ENCODE measurements around the gene SYTL4.

Gene SYTL4

DNA sequence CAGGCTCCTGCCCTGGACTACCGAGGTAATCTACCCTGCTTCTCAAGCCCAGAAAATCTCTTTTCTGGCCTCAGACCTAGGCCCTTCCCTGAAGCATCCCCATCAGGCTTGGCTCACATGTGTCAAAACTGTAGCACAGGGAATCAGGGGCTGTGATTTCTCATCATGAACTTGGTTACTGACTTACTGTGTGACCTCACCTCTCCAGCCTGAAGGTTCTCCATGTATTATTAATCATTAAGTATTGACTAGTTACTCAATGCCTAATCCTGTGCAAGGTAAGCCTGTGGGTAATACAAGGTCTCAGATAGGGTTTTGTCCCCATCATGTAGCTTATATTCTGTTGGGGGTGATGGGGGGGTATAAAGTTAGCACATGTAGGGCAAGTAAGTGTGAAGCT, 81.1 kb downstream of the SYTL4 start:
- Histone ChIP-seq H2BK12ac (ENCODE audit: low read length) (no peak overlapping the region), H4K8ac (ENCODE audit: low read depth, low read length) (no peak overlapping the region), H4K12ac (ENCODE audit: low read depth, low read length) (no peak overlapping the region), H3K4me3 (ENCODE audit: low read depth, low read length) (no peak overlapping the region), H3K23ac (ENCODE audit: low read length) (no peak overlapping the region), H2BK5ac (ENCODE audit: low read depth, low read length, poor library complexity) (no peak overlapping the region), H3K14ac (ENCODE audit: low read length) (no peak overlapping the region), H2AFZ (ENCODE audit: insufficient read depth, low read length, poor library complexity) (no peak overlapping the region), H3K27ac (ENCODE audit: low read depth, low read length) (no peak overlapping the region), H3K4me1 (ENCODE audit: control insufficient read depth in 1 of 2, insufficient read depth in 2 of 2, low read length in 2 of 2) (peaks cover 3 to 7% of the 10 kb centered on the region in 2 experiments), H3K4me2 (ENCODE audit: low read length) (no peak overlapping the region), H2AK5ac (ENCODE audit: low read length) (no peak overlapping the region), H3K27me3 (ENCODE audit: insufficient read depth, low read length) (no peaks in the 10 kb centered on the region), H3K4ac (ENCODE audit: low read depth, low read length) (no peak overlapping the region), H2BK120ac (ENCODE audit: insufficient read depth, low read length, poor library complexity) (no peak overlapping the region), H3K79me2 (ENCODE audit: control insufficient read depth, insufficient read depth, low read length, poor library complexity) (no peaks in the 10 kb centered on the region), H3K18ac (ENCODE audit: low read length) (no peak overlapping the region), H3K9me3 (ENCODE audit: insufficient read depth, low read depth, low read length) (no peaks in the 10 kb centered on the region), H3K9ac (ENCODE audit: low read length) (no peak overlapping the region), H3K79me1 (ENCODE audit: low read length) (no peaks in the 10 kb centered on the region), H3K36me3 (ENCODE audit: control insufficient read depth in 1 of 2, insufficient read depth in 2 of 2, low read length in 2 of 2) (no peaks in the 10 kb centered on the region), H4K91ac (ENCODE audit: low read depth, low read length) (no peak overlapping the region)
- WGBS (ENCODE audit: extremely low coverage, insufficient coverage, insufficient read length), result no CpG with 5 or more reads among the region's 1 CpG
- DNase-seq, result no peak

DNA sequence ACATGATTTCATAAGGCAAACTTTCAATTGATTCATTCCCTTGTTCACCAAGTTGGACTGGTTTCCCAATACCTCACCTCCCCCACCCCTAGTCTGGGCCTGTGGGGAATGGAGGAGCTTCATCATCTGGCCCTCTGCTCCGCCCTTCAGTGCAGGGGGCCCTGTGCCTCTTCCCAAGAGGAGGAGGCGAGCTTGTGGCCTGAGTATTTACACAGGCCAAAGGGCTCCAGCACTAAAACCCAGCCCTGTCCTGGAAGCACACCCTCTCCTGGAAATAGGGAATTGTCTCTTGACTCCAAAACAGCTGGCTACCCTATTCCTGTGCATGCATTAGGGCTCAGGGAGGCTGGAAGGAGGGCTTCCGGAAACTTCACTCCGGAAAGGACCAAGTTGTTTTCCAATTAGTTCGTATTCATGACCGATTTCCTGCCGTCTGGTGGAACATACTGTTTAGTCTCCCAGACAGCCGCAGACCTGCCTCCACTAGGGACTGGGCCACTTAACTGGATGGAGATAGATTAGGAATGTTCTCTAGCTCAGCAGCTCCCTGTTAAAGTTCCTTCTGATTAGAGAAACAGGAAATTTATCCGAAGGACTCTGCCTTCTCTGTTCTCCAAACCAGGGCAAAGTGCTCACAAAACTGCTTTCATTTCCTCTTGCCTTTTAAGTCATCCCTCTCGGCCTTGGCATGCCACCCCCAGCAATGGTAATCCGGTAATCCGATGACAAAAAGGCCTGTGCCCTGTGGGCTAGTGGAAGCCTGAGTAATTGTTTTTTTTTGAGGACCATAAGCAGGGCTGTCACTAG, 82.2 kb downstream of the SYTL4 start:
- H3K79me1 ChIP-seq (ENCODE audit: low read length), result no peaks in the 10 kb centered on the region
- no peak overlapping the region for H2BK5ac ChIP-seq (ENCODE audit: low read depth, low read length, poor library complexity)
- H3K79me2 ChIP-seq (ENCODE audit: control insufficient read depth, insufficient read depth, low read length, poor library complexity), result no peaks in the 10 kb centered on the region
- H3K36me3 ChIP-seq (ENCODE audit: control insufficient read depth in 1 of 2, insufficient read depth in 2 of 2, low read length in 2 of 2), result no peaks in the 10 kb centered on the region
- peak in 1 of 2 donors; percentile 48 for DNase-seq
- H3K4me3 ChIP-seq (ENCODE audit: low read depth, low read length), result no peak overlapping the region
- no peak overlapping the region for H3K4me2 ChIP-seq (ENCODE audit: low read length)
- WGBS (ENCODE audit: extremely low coverage, insufficient coverage, insufficient read length), result no CpG with 5 or more reads among the region's 12 CpGs
- H3K23ac ChIP-seq (ENCODE audit: low read length), result no peak overlapping the region
- H3K14ac ChIP-seq (ENCODE audit: low read length), result no peak overlapping the region
- no peak overlapping the region for H2AK5ac ChIP-seq (ENCODE audit: low read length)
- H3K4ac ChIP-seq (ENCODE audit: low read depth, low read length), result no peak overlapping the region
- H4K91ac ChIP-seq (ENCODE audit: low read depth, low read length), result no peak overlapping the region
- H2BK120ac ChIP-seq (ENCODE audit: insufficient read depth, low read length, poor library complexity), result no peak overlapping the region
- H3K18ac ChIP-seq (ENCODE audit: low read length), result no peak overlapping the region
- H3K9me3 ChIP-seq (ENCODE audit: insufficient read depth, low read depth, low read length), result no peaks in the 10 kb centered on the region
- no peaks in the 10 kb centered on the region for H3K27me3 ChIP-seq (ENCODE audit: insufficient read depth, low read length)
- no peak overlapping the region for H3K9ac ChIP-seq (ENCODE audit: low read length)
- peaks cover 3 to 7% of the 10 kb centered on the region in 2 experiments for H3K4me1 ChIP-seq (ENCODE audit: control insufficient read depth in 1 of 2, insufficient read depth in 2 of 2, low read length in 2 of 2)
- H3K27ac ChIP-seq (ENCODE audit: low read depth, low read length), result peak overlapping the region; percentile 21
- H2AFZ ChIP-seq (ENCODE audit: insufficient read depth, low read length, poor library complexity), result no peak overlapping the region
- no peak overlapping the region for H4K12ac ChIP-seq (ENCODE audit: low read depth, low read length)
- H2BK12ac ChIP-seq (ENCODE audit: low read length), result no peak overlapping the region
- no peak overlapping the region for H4K8ac ChIP-seq (ENCODE audit: low read depth, low read length)

DNA sequence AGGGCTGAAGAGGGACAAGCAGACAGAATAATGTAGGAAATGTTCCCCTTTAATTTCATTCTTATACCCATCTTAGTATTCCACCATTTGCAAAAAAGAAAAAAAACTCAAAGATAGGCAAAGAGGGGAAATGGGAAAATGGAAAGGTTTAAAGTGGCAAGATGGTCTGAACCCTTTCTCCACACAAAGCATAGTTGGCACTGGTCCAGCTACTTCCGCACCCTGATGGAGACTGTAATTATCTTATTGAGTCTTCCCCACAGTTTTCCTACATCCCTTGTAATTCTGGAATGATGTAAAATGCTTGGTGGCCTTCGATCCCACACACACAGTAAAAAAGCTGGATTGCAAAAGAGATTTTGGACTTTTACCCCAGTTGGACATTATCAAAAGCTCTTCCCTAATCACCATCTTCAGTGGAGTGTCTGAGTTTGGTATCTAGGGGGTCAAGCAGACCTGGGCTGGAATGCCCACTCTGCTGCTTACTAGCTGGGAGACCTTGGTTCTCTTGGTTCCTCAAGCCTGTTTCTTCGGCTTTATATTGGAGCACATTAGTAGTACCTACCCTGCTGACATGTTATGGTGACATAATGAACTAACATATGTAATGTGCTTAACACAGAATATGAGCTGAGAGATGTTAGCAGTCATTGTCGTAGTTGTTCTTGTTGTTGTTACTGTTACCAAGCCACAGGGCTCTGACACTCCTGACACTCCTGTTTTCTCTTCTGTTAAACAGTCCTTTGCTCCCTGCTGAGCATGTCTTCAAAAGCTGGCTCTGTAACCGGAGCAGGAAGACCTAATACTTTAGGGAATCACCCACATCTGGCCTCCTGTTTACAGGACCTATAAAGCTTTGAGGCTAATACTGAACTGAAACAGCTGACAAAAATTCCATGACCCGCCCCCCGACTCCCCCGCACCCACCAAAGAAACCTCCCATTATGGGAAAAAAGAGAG, 83.2 kb downstream of the SYTL4 start:
- no peak overlapping the region for H3K27ac ChIP-seq (ENCODE audit: low read depth, low read length)
- H3K4me3 ChIP-seq (ENCODE audit: low read depth, low read length), result no peak overlapping the region
- H3K9me3 ChIP-seq (ENCODE audit: insufficient read depth, low read depth, low read length), result no peaks in the 10 kb centered on the region
- H3K18ac ChIP-seq (ENCODE audit: low read length), result no peak overlapping the region
- no peak overlapping the region for H4K8ac ChIP-seq (ENCODE audit: low read depth, low read length)
- no CpG with 5 or more reads among the region's 8 CpGs for WGBS (ENCODE audit: extremely low coverage, insufficient coverage, insufficient read length)
- H2BK12ac ChIP-seq (ENCODE audit: low read length), result no peak overlapping the region
- peak in 1 of 2 donors; percentile 6 for DNase-seq
- H4K91ac ChIP-seq (ENCODE audit: low read depth, low read length), result no peak overlapping the region
- no peak overlapping the region for H3K4me2 ChIP-seq (ENCODE audit: low read length)
- H3K79me1 ChIP-seq (ENCODE audit: low read length), result no peaks in the 10 kb centered on the region
- no peak overlapping the region for H2AK5ac ChIP-seq (ENCODE audit: low read length)
- no peak overlapping the region for H3K23ac ChIP-seq (ENCODE audit: low read length)
- no peak overlapping the region for H2AFZ ChIP-seq (ENCODE audit: insufficient read depth, low read length, poor library complexity)
- no peaks in the 10 kb centered on the region for H3K36me3 ChIP-seq (ENCODE audit: control insufficient read depth in 1 of 2, insufficient read depth in 2 of 2, low read length in 2 of 2)
- no peak overlapping the region for H3K9ac ChIP-seq (ENCODE audit: low read length)
- no peak overlapping the region for H3K4ac ChIP-seq (ENCODE audit: low read depth, low read length)
- H3K14ac ChIP-seq (ENCODE audit: low read length), result no peak overlapping the region
- H4K12ac ChIP-seq (ENCODE audit: low read depth, low read length), result no peak overlapping the region
- no peaks in the 10 kb centered on the region for H3K27me3 ChIP-seq (ENCODE audit: insufficient read depth, low read length)
- no peak overlapping the region for H2BK120ac ChIP-seq (ENCODE audit: insufficient read depth, low read length, poor library complexity)
- H3K79me2 ChIP-seq (ENCODE audit: control insufficient read depth, insufficient read depth, low read length, poor library complexity), result no peaks in the 10 kb centered on the region
- no peak overlapping the region for H2BK5ac ChIP-seq (ENCODE audit: low read depth, low read length, poor library complexity)
- peaks cover 3 to 10% of the 10 kb centered on the region in 2 experiments for H3K4me1 ChIP-seq (ENCODE audit: control insufficient read depth in 1 of 2, insufficient read depth in 2 of 2, low read length in 2 of 2)

DNA sequence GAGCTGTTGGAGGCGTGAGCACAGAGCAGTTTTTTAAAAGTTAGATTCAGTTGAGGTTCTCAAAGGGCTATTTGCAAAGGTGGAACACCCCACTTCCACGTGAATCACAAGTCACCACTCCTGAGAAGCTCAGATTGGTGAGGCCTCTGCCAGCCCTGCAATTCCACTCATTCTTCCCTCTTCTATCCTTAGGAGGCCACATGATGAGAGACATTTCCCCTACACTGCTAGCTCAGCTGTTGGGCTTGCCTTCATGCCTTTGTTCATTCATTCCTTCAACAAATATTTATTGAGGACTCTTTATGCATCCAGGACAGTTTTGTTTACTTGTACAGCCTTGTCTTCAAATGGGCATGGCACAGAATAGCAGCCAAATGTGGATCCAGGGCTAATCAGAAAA, 84.2 kb downstream of the SYTL4 start:
- H3K4me1 ChIP-seq (ENCODE audit: control insufficient read depth in 1 of 2, insufficient read depth in 2 of 2, low read length in 2 of 2), result peaks cover 3 to 10% of the 10 kb centered on the region in 2 experiments
- H3K27me3 ChIP-seq (ENCODE audit: insufficient read depth, low read length), result no peaks in the 10 kb centered on the region
- no peak overlapping the region for H4K12ac ChIP-seq (ENCODE audit: low read depth, low read length)
- no peak overlapping the region for H3K23ac ChIP-seq (ENCODE audit: low read length)
- H3K14ac ChIP-seq (ENCODE audit: low read length), result no peak overlapping the region
- H3K9ac ChIP-seq (ENCODE audit: low read length), result no peak overlapping the region
- H2AFZ ChIP-seq (ENCODE audit: insufficient read depth, low read length, poor library complexity), result no peak overlapping the region
- no peak overlapping the region for H2AK5ac ChIP-seq (ENCODE audit: low read length)
- H3K36me3 ChIP-seq (ENCODE audit: control insufficient read depth in 1 of 2, insufficient read depth in 2 of 2, low read length in 2 of 2), result no peaks in the 10 kb centered on the region
- H2BK5ac ChIP-seq (ENCODE audit: low read depth, low read length, poor library complexity), result no peak overlapping the region
- no peak overlapping the region for H3K27ac ChIP-seq (ENCODE audit: low read depth, low read length)
- no peaks in the 10 kb centered on the region for H3K79me1 ChIP-seq (ENCODE audit: low read length)
- no peak overlapping the region for H4K8ac ChIP-seq (ENCODE audit: low read depth, low read length)
- H3K18ac ChIP-seq (ENCODE audit: low read length), result no peak overlapping the region
- no peak overlapping the region for H3K4ac ChIP-seq (ENCODE audit: low read depth, low read length)
- no peak overlapping the region for H2BK120ac ChIP-seq (ENCODE audit: insufficient read depth, low read length, poor library complexity)
- no CpG with 5 or more reads among the region's 2 CpGs for WGBS (ENCODE audit: extremely low coverage, insufficient coverage, insufficient read length)
- no peak overlapping the region for H4K91ac ChIP-seq (ENCODE audit: low read depth, low read length)
- no peak for DNase-seq
- no peak overlapping the region for H3K4me2 ChIP-seq (ENCODE audit: low read length)
- no peak overlapping the region for H3K4me3 ChIP-seq (ENCODE audit: low read depth, low read length)
- H2BK12ac ChIP-seq (ENCODE audit: low read length), result no peak overlapping the region
- H3K9me3 ChIP-seq (ENCODE audit: insufficient read depth, low read depth, low read length), result no peaks in the 10 kb centered on the region
- no peaks in the 10 kb centered on the region for H3K79me2 ChIP-seq (ENCODE audit: control insufficient read depth, insufficient read depth, low read length, poor library complexity)

Measured in trophoblast cell (in vitro differentiated cells and primary cell).